Naive thymus-derived CD4-positive, alpha-beta T cell (primary cell): Measurements from ENCODE around the gene TYW1. TPM values are rescaled to one million over a fixed set of nuclear protein-coding genes. Genes with fewer than 3 reads are reported as not detected.

ENCODE experiments used
- ATAC-seq: fragments of 150-1000 bp; cut with Tn5 transposase; 2 replicates; pipeline ENCODE4 v1.10.0; 2021; ENCODE audit warnings: mild to moderate bottlenecking, moderate library complexity
- CTCF ChIA-PET: fragments of 350-600 bp; sonication (Branson Sonifier 250); formaldehyde crosslinking; loops from one replicate; lab custom pipeline; 2021; ENCODE audit warnings: antibody characterized with exemption; lab: Charles Lee
- POLR2A ChIA-PET: fragments of 350-600 bp; sonication (Branson Sonifier 250); formaldehyde crosslinking; loops from one replicate; lab custom pipeline; 2021; ENCODE audit warnings: antibody characterized with exemption, inconsistent platforms; lab: Charles Lee
- DNase-seq, 9 donors: peaks; one replicate each; pipeline versions ENCODE4 v3.0.0 to v3.0.0-alpha.2; 2020 to 2022; ENCODE audit warnings: mixed read lengths in 1 of 9
- H3K27ac ChIP-seq: one replicate; pipeline ENCODE4 v1.7.0; 2013; ENCODE audit warnings: mild to moderate bottlenecking, low read depth, low read length, moderate library complexity
- H3K27me3 ChIP-seq, 2 donors: one replicate each; pipeline ENCODE4 v1.7.0; 2013; ENCODE audit warnings: low read length in 2 of 2, mild to moderate bottlenecking in 2 of 2, moderate library complexity in 2 of 2; ENCODE audit not compliant: control insufficient read depth in 2 of 2, insufficient read depth in 2 of 2
- H3K36me3 ChIP-seq, 3 experiments: 1 replicate in 2 of 3; 2 replicates in 1 of 3; pipeline ENCODE4 v1.7.0; 2013; ENCODE audit warnings: low read length in 3 of 3, mild to moderate bottlenecking in 3 of 3, moderate library complexity in 1 of 3; ENCODE audit not compliant: insufficient read depth in 3 of 3, control insufficient read depth in 2 of 3
- H3K4me1 ChIP-seq, 2 donors: one replicate each; pipeline ENCODE4 v1.7.0; 2013; ENCODE audit warnings: low read length in 2 of 2, mild to moderate bottlenecking in 2 of 2, moderate library complexity in 1 of 2; ENCODE audit not compliant: control insufficient read depth in 2 of 2, insufficient read depth in 2 of 2
- H3K4me3 ChIP-seq: 2 replicates; pipeline ENCODE4 v1.7.0; 2013; ENCODE audit warnings: mild to moderate bottlenecking, low read length
- H3K9me3 ChIP-seq, 3 experiments: 1 replicate in 2 of 3; 2 replicates in 1 of 3; pipeline ENCODE4 v1.7.0; 2013; ENCODE audit warnings: low read length in 3 of 3; ENCODE audit not compliant: control insufficient read depth in 2 of 3
- H3K27ac Mint-ChIP-seq, 9 donors: one replicate each; pipeline ENCODE4 v1.8.0; 2020 to 2022; ENCODE audit warnings: mixed read lengths in 9 of 9, mild to moderate bottlenecking in 8 of 9, moderate library complexity in 5 of 9, inconsistent platforms in 2 of 9
- H3K27me3 Mint-ChIP-seq, 5 donors: one replicate each; pipeline ENCODE4 v1.8.0; 2021 to 2022; ENCODE audit warnings: mixed read lengths in 5 of 5, mild to moderate bottlenecking in 1 of 5
- H3K36me3 Mint-ChIP-seq, 5 donors: one replicate each; pipeline ENCODE4 v1.8.0; 2020 to 2022; ENCODE audit warnings: mixed read lengths in 5 of 5, mild to moderate bottlenecking in 3 of 5, inconsistent platforms in 1 of 5
- H3K4me1 Mint-ChIP-seq, 7 donors: one replicate each; pipeline ENCODE4 v1.8.0; 2020 to 2022; ENCODE audit warnings: mixed read lengths in 7 of 7, mild to moderate bottlenecking in 3 of 7, inconsistent platforms in 1 of 7
- H3K4me3 Mint-ChIP-seq, 10 donors: one replicate each; pipeline ENCODE4 v1.8.0; 2020 to 2022; ENCODE audit warnings: mild to moderate bottlenecking in 10 of 10, mixed read lengths in 10 of 10, moderate library complexity in 6 of 10, inconsistent platforms in 2 of 10
- H3K9me3 Mint-ChIP-seq, 11 donors: one replicate each; pipeline ENCODE4 v1.8.0; 2020 to 2022; ENCODE audit warnings: mixed read lengths in 11 of 11, mild to moderate bottlenecking in 4 of 11, inconsistent platforms in 1 of 11, moderate library complexity in 1 of 11
- intact Hi-C, 2 donors: fragments of 100-400 bp; cut with micrococcal nuclease; formaldehyde crosslinking; loops; one replicate each; pipeline ENCODE4 v1.15.1; 2023
- polyA plus RNA-seq, 2 donors: library from polyadenylated mRNA; unstranded; fragments of 300-500 nt; fragmentation: Illumina TruSeq; gene quantifications; one replicate each; pipeline ENCODE4 v1.2.3, GENCODE V29; 2021
- total RNA-seq, 6 experiments: library from RNA in 5 of 6; stranded (reverse) in 5 of 6; gene quantifications; 1 replicate in 5 of 6; 2 replicates in 1 of 6; pipeline ENCODE4 v1.2.3 and lab custom pipeline; 2021 to 2026

The TYW1 gene
- total and polyA plus RNA-seq, 7 experiments from 2014 or later = 20.2 to 29.4 (median 25.0) TPM

DNA sequence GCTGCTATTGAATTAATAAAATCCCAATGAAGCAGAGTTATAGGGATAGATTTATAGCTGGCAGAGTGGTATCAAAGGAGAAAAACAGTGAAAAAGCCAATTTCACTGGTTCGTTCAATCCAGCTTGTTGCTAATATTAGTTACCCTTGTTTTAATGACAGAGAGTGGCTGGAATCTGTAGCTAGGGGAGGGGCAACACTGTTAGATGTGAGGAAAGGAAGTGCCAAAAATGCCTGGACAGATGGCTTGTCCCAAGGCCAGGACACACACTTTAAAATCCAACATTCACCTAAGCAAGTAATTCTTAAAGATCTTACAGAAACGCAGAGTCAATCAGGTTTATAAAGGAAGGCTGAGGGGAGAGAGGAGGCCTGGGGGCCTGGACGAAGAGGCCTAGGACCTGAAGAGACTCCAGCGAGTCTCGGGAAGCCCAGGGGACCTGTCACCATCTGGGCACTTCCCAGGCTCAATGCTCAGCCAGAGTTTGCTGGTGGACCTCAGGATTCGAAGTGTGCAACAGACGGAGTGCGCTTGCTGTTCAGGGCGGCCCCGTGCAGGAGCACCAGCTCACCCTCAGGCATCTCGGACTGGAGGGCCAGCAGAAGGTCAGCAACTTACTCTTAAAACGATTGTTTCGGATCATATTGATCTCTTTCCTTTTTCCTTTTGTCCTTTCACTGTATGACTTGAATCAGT is 38.9 kb upstream of the TYW1 start:
- Mint-ChIP-seq H3K36me3 (peaks cover 5 to 57% (median 15%) of the 10 kb centered on the region in 5 donors), H3K27ac (no peak overlapping the region), H3K4me1 (peaks cover 0 to 2% (median 0%) of the 10 kb centered on the region in 7 donors), H3K27me3 (no peaks in the 10 kb centered on the region), H3K9me3 (no peaks in the 10 kb centered on the region), H3K4me3 (no peak overlapping the region)
- Histone ChIP-seq H3K27ac (no peak overlapping the region), H3K4me1 (no peaks in the 10 kb centered on the region), H3K27me3 (no peaks in the 10 kb centered on the region), H3K36me3 (peaks cover 0 to 68% (median 8%) of the 10 kb centered on the region in 3 experiments), H3K4me3 (no peak overlapping the region), H3K9me3 (no peaks in the 10 kb centered on the region)
- ATAC-seq (no peak), DNase-seq (no peak)
- POLR2A ChIA-PET = no interaction called here
- intact Hi-C loops = no loop called here
- CTCF ChIA-PET = no interaction called here

DNA sequence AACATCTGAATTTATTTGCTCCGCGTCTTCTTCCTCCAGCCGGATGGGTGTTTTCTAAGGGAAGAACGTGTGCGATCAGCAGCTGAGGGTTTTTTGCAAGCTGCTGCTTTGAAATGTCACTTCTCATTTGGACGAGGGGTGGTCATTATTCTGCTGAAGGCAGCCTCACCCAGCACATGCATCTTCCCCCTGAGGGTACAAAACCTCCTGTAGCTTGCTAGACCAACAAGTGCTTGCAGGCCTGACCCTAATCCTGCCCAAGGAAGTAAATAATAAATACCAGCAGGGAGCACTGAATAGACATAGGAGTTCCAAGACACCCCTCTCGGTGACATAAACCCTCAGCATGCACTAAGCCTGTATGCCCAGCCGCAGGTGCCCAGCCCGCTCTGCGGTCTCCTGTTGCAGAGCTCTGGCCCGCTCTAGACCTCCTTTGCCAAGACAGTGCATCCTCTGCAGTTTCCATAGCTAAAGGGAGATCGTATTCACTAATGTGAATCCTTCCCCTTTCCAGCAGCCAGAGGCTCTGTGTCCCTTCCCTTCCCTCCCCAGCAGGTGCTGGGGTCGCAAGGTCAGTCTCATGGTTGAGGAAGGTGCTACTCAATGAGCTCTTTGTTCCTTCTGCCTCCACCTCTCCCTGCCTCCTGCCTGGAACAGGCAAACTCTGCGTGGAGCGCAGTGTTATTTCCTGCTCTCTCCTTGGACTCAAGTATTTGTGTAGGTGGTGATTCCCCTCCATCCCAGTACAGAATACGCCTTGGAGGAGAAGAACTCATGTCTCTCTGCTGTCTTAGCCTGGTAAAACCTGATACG is 37.9 kb upstream of the TYW1 start:
- no peaks in the 10 kb centered on the region for H3K9me3 Mint-ChIP-seq
- Histone ChIP-seq H3K27me3 (no peaks in the 10 kb centered on the region), H3K9me3 (no peaks in the 10 kb centered on the region), H3K4me1 (no peaks in the 10 kb centered on the region), H3K27ac (no peak overlapping the region), H3K4me3 (no peak overlapping the region), H3K36me3 (peaks cover 0 to 58% (median 8%) of the 10 kb centered on the region in 3 experiments)
- no peak for ATAC-seq
- no peak for DNase-seq
- H3K27me3 Mint-ChIP-seq = no peaks in the 10 kb centered on the region
- CTCF ChIA-PET = no interaction called here
- intact Hi-C loops = no loop called here
- peak overlapping the region in 1 of 9 donors; percentile 20 for H3K27ac Mint-ChIP-seq
- POLR2A ChIA-PET = interaction anchor here (0.8 kb wide), 1 partner anchor 656 kb away, joined by 3 read pairs; no protein-coding TSS in a partner anchor
- H3K36me3 Mint-ChIP-seq = peaks cover 5 to 51% (median 15%) of the 10 kb centered on the region in 5 donors
- no peak overlapping the region for H3K4me3 Mint-ChIP-seq
- peaks cover 0 to 2% (median 0%) of the 10 kb centered on the region in 7 donors for H3K4me1 Mint-ChIP-seq

DNA sequence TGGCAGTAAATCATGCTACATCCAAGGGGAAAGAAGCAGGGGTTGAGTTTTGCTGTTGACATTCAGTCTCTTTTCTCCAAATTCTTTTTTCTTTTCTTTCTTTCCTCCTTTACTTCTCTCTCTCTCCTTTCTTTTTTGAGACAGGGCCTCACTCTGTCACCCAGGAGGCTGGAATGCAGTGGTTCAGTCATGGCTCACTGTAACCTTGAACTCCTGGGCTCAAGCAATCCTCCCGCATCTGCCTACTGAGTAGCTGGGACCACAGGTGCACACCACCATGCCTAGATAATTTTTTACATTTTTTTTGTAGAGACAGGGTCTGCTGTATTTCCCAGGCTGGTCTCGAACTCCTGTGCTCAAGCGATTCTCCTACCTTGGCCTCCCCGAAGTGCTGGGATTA is 36.4 kb upstream of the TYW1 start:
- Mint-ChIP-seq H3K4me1 (peaks cover 0 to 2% (median 0%) of the 10 kb centered on the region in 7 donors), H3K27ac (peak overlapping the region in 1 of 9 donors; percentile 53), H3K9me3 (no peaks in the 10 kb centered on the region), H3K4me3 (no peak overlapping the region), H3K36me3 (peaks cover 5 to 45% (median 15%) of the 10 kb centered on the region in 5 donors), H3K27me3 (no peaks in the 10 kb centered on the region)
- ChIA-PET CTCF (no interaction called here), POLR2A (no interaction called here)
- no peaks in the 10 kb centered on the region for H3K4me1 ChIP-seq
- intact Hi-C loops = no loop called here
- DNase-seq (no peak), ATAC-seq (no peak)
- H3K36me3 ChIP-seq = peaks cover 0 to 48% (median 1%) of the 10 kb centered on the region in 3 experiments
- no peaks in the 10 kb centered on the region for H3K27me3 ChIP-seq
- no peak overlapping the region for H3K4me3 ChIP-seq
- H3K9me3 ChIP-seq = no peaks in the 10 kb centered on the region
- no peak overlapping the region for H3K27ac ChIP-seq

DNA sequence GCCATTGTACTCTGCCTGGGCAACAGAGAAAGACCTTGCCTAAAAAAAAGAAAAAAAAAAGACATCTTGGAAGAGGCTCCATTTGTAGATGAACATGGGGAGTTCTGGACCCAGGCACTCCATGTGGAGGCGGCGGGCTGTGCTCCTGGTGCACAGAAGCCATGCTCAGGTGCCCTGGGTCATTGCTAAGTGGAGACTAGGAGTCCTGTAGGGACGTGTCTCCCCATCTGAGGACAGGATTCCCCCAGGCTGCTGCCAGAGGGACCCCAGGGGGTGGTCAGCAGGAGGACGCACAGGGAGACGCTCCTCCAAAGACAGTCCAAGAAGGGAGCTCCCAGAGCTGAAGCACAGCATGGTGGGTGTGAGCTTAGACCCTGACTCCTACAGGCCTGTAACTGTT is 35.5 kb upstream of the TYW1 start:
- Mint-ChIP-seq H3K36me3 (peaks cover 5 to 37% (median 15%) of the 10 kb centered on the region in 5 donors), H3K27me3 (no peaks in the 10 kb centered on the region), H3K27ac (no peak overlapping the region), H3K4me1 (peaks cover 0 to 2% (median 0%) of the 10 kb centered on the region in 7 donors), H3K4me3 (no peak overlapping the region), H3K9me3 (peaks cover 0 to 2% (median 0%) of the 10 kb centered on the region in 11 donors)
- ATAC-seq = no peak
- ChIA-PET CTCF (no interaction called here), POLR2A (no interaction called here)
- Histone ChIP-seq H3K4me1 (no peaks in the 10 kb centered on the region), H3K4me3 (no peak overlapping the region), H3K36me3 (peaks cover 0 to 39% (median 0%) of the 10 kb centered on the region in 3 experiments), H3K27ac (no peak overlapping the region), H3K9me3 (no peaks in the 10 kb centered on the region), H3K27me3 (no peaks in the 10 kb centered on the region)
- no peak for DNase-seq
- intact Hi-C loops = no loop called here

DNA sequence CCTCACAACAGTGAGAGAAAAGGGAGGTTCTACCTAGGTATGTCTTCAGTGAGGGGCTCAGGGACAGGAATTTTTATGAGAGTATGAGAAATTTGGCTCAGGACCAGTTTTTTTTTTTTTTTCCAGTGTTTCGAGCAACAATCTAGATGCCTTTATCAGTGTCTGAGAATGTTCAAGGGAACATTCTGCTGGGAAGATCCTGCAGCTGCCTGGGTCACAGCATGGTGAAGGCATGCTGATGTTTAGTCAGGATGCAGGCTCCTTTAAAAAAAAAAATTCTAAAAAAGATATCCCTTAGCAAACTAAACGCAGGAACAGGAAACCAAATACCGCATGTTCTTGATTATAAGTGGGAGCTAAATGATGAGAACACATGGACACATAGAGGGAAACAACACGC is 32.2 kb upstream of the TYW1 start:
- CTCF ChIA-PET = no interaction called here
- POLR2A ChIA-PET = interaction anchor here (0.6 kb wide), 1 partner anchor 325 kb away, joined by 3 read pairs; no protein-coding TSS in a partner anchor
- DNase-seq (no peak), ATAC-seq (no peak)
- no peak overlapping the region for H3K4me3 ChIP-seq
- Mint-ChIP-seq H3K36me3 (peaks cover 0 to 9% (median 4%) of the 10 kb centered on the region in 5 donors), H3K9me3 (peaks cover 0 to 2% (median 0%) of the 10 kb centered on the region in 11 donors), H3K4me3 (no peak overlapping the region), H3K27ac (no peak overlapping the region), H3K4me1 (peaks cover 0 to 2% (median 0%) of the 10 kb centered on the region in 7 donors), H3K27me3 (no peaks in the 10 kb centered on the region)
- H3K27me3 ChIP-seq = no peaks in the 10 kb centered on the region
- intact Hi-C loops = no loop called here
- H3K9me3 ChIP-seq = no peaks in the 10 kb centered on the region
- H3K36me3 ChIP-seq = peaks cover 0 to 8% (median 0%) of the 10 kb centered on the region in 3 experiments
- no peaks in the 10 kb centered on the region for H3K4me1 ChIP-seq
- no peak overlapping the region for H3K27ac ChIP-seq

DNA sequence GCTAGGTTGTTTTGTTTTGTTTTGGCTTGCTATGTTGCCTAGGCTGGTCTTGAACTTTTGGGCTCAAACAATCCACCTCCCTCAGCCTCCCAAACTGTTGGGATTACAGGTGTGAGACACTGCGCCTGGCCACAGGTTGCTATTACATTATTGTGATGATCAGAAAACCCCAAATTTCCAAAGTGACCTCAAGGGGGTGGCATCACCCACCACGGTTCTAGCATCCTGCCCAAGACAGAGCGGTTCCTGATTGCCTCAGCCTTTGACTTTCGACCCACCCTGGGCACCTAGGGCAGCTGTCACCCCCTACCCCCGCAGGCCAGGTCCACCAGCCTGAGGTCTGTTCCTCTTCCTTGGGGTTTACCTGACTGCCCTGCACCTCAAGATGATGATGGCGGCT is 29.6 kb upstream of the TYW1 start:
- intact Hi-C loops = no loop called here
- no peak overlapping the region for H3K27ac Mint-ChIP-seq
- DNase-seq = no peak
- H3K4me3 Mint-ChIP-seq = no peak overlapping the region
- POLR2A ChIA-PET = no interaction called here
- H3K27me3 Mint-ChIP-seq = no peaks in the 10 kb centered on the region
- Histone ChIP-seq H3K4me1 (no peaks in the 10 kb centered on the region), H3K4me3 (no peak overlapping the region), H3K27ac (no peak overlapping the region), H3K36me3 (no peaks in the 10 kb centered on the region), H3K27me3 (no peaks in the 10 kb centered on the region), H3K9me3 (no peaks in the 10 kb centered on the region)
- no peak for ATAC-seq
- H3K4me1 Mint-ChIP-seq = no peaks in the 10 kb centered on the region
- peaks cover 0 to 3% (median 0%) of the 10 kb centered on the region in 5 donors for H3K36me3 Mint-ChIP-seq
- H3K9me3 Mint-ChIP-seq = peaks cover 0 to 2% (median 0%) of the 10 kb centered on the region in 11 donors
- CTCF ChIA-PET = no interaction called here
